Esophagus muscularis mucosa (tissue), 3 donors: ENCODE data around the gene RIPOR2.

Experiments
- POLR2AphosphoS5 ChIP-seq, 2 donors: sonication (generic); formaldehyde crosslinking; IDR thresholded peaks; one replicate each; pipeline ENCODE4 v1.6.1; 2017; ENCODE audit warnings: antibody characterized with exemption in 2 of 2
- TF ChIP-seq, protein P1 (sequence below), 3 experiments: fragments of 200-600 bp in 2 of 3; fragments of 450-650 bp in 1 of 3; sonication (generic) in 2 of 3; IDR thresholded peaks; one replicate each; pipeline ENCODE4 v1.5.1; 2017 to 2019; ENCODE audit warnings: antibody characterized with exemption in 3 of 3, mild to moderate bottlenecking in 2 of 3, moderate library complexity in 1 of 3

DNA sequence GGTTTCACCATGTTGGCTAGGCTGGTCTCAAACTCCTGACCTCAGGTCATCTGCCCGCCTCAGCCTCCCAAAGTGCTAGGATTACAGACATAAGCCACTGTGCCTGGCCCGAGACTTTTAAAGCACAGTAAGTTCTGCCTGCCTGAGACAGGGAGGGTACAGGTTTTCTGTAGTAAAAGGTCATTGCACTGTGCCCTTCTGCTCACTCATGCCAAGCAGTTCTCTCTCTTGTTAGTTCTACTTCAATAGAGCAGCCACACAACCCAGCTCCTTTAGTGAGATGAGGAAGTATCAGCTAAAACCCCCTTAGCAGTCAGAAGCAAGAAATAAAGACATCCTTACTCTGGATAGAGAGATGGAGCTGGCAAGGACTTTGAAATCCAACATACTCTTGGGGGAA, 84.7 kb downstream of the RIPOR2 start:
- TF ChIP-seq, protein P1, sequence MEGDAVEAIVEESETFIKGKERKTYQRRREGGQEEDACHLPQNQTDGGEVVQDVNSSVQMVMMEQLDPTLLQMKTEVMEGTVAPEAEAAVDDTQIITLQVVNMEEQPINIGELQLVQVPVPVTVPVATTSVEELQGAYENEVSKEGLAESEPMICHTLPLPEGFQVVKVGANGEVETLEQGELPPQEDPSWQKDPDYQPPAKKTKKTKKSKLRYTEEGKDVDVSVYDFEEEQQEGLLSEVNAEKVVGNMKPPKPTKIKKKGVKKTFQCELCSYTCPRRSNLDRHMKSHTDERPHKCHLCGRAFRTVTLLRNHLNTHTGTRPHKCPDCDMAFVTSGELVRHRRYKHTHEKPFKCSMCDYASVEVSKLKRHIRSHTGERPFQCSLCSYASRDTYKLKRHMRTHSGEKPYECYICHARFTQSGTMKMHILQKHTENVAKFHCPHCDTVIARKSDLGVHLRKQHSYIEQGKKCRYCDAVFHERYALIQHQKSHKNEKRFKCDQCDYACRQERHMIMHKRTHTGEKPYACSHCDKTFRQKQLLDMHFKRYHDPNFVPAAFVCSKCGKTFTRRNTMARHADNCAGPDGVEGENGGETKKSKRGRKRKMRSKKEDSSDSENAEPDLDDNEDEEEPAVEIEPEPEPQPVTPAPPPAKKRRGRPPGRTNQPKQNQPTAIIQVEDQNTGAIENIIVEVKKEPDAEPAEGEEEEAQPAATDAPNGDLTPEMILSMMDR (IDR thresholded peaks at IDR 0.05), result no peak
- no peak for TF ChIP-seq POLR2AphosphoS5 (IDR thresholded peaks at IDR 0.05)
